Right lung (tissue), 5 donors: ENCODE measurements around the gene ATRNL1. TPM values are rescaled to one million over a fixed set of nuclear protein-coding genes. Genes with fewer than 3 reads are reported as not detected.

Experiments
- DNase-seq, 2 donors: peaks; one replicate each; pipeline ENCODE4 v3.0.0-alpha.2; 2013
- polyA plus RNA-seq, 5 donors: library from polyadenylated mRNA; unstranded; fragments of 120-200 nt; gene quantifications; one replicate each; pipeline versions ENCODE4 v1.2.1 to v1.2.3, GENCODE V29; 2013; ENCODE audit warnings: inconsistent platforms in 1 of 5, low replicate concordance in 1 of 5; ENCODE audit not compliant: insufficient read length in 5 of 5, insufficient read depth in 1 of 5

ATRNL1 gene
- polyA plus RNA-seq, 5 donors = 4.4 to 6.9 (median 5.7) TPM

DNA sequence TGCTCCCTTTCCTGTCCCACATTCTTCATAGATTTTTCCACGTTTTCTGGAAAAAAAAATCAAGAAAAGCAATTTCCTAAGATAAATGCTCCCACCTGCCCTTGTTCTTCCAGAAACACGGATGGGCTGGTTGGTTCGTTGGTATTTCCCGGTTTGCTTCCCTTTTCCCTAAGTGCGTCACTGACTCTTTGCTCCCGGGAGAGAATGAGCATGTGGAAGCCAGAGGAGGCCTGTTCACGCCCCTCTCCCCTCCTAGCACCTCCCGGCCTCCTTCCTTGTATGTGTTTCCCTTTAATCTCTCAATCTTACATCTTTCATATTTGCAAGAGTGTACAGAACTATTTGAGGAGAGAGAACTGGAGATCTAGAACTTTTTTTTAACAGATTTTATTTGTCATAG is 737.9 kb downstream of the ATRNL1 start:
- no peak for DNase-seq

DNA sequence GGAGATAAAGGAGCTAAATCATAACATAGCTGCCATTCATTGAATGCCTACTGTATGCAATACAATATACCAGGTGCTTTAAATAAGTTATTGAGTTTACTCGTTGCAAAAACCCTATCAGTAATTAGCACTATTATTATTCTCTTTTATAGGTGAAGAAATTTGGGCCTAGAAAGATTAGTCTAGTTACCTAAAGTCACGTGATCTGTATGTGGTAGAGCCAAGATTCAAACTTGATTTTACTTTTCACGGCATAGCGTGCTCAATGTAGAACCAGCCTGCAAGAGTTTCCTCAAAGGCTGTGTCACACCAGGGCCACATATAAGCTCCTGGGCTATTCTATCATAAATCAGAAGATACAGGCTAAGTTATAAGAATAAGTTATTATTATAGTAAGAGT is 740.0 kb downstream of the ATRNL1 start:
- no peak for DNase-seq

DNA sequence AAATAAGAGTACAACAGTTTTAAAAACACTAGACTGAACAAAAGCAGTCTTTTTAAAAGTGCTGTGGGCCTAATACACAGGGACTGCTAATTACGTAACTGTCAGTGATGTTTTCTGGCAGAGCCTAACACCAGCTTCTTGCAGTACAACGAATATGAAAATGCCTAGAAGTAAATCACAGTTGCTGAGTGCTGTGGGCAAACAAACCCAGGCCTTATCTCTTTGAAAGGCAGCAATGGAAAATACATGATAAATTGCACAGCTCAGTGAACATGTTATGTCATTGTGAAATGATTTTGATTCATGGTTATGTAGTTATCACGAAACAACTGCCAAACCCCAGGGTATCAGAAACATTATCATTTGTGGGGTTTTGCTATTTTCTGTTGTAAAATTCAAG is 751.4 kb downstream of the ATRNL1 start:
- peak; percentile 19 to 20 for DNase-seq

DNA sequence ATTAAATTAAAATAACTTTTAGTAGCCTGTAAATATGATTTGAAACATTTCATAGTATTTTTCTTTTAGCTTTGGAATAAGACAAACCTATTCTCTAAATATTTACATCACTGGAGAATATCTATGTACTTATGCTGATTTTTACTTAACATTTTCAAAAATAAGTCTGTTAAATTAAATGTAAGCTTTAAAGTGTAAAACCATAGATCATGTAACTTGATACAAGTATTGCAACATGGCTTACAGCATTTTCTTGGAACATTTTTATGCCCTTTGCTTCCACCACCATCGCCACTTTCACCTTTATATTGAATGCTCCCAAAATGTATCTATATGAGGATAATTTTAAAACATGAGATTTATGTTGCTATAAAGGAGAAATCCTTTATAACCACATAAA is 752.8 kb downstream of the ATRNL1 start:
- DNase-seq = no peak

DNA sequence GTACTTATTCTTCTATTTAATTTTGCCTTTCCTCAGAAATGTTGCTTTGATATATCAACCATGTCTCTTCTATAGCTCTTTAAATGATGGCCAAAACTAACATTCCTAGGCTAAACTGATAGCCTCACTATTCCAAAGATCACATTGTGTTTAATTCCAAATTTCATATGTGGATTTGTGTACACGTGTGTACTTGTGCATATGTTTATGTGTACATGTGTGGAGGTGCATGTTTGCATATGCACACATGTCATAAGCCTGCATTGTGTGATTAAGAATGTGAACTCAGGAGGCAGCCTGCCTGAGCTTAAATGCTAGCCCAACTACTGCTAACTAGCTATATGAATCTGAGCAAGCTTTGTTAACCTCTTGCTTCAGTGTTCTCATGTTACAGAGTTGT is 753.4 kb downstream of the ATRNL1 start:
- DNase-seq = no peak

DNA sequence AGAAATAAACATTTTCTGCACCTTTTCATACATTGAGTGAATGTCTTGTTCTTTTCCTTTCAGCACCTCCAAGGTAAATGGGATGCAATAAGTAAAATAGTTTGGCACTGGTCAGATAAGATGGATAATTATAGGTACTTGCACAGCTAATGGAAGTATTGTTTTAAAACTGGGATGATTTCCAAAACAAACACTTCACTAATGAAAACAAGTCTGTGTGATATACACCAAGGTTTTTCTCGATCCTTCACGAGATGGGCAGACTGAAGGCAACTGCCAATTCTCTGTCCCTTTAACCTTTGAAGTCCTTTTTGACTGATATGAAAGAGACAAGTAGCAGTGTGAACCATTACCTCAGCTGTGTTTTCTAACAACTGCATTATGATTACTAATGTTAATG is 756.0 kb downstream of the ATRNL1 start:
- DNase-seq = no peak

DNA sequence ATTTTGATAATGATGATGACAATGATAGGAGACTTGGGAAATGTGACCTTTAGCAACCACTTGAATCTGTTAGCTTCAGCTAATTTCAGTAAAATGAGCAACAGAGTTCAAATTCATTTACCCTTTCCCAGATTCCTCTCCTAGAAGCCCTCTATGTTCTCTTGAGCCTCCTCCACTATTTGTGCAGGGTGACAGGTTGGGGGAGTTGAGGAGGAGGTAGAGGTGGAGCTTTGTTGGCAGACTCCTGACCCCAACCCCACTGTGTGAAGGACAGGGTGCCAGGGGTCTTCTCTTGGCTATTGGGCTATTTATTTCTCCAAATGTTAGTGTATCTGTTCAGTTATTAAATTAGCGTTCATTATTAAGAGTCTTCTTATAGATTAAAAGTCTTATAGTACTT is 757.5 kb downstream of the ATRNL1 start:
- no peak for DNase-seq

DNA sequence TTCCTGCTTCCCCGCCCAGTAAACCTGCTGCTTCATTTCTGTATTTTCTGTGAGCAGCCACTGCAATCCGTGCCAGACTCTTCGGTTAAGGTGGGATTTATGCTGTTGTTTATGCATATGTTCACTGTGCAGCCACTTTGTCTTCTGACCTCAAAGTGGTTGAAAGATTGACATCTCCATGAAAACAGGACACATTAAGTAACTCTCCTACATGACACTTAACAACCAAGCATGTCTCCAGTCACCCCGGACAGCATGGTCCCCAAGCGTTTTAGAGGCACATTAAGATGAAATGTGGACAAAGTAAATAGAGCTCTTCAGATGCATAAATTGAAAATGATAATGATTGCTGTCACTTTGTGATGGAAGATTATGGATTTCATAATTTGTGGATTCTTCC is 758.5 kb downstream of the ATRNL1 start:
- no peak for DNase-seq

DNA sequence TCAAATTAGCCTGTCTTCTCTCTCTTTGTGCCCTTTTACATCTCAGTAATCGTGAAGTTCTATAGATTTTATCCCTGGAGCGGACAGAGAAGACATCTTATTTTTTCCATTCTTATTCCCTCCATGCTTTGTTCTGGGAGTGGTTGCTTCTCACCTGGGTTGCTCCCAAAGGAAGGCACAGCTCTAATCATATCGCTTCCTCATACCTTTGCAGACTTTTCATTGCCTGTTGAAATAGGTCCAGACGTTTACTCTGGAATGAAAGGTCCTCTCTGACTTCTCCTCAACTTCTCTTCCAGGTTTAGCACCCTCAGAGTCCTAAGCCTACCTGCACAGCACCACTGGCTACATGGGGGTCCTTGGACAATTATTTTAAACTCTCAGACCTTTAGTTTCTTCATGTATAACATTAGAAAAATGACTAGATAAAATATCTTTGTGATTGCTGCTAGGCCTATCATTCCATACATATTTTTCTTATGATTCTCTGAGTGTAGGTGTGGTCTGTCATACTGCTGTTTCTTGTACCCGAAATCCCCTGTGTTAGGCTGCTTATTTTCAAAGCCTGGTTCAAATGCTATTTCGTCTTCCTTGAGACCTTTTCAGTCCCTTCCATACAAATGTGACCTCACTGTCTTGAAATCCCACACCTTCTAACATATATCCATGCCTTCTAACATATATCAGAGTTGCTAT is 761.7 kb downstream of the ATRNL1 start:
- DNase-seq = no peak

DNA sequence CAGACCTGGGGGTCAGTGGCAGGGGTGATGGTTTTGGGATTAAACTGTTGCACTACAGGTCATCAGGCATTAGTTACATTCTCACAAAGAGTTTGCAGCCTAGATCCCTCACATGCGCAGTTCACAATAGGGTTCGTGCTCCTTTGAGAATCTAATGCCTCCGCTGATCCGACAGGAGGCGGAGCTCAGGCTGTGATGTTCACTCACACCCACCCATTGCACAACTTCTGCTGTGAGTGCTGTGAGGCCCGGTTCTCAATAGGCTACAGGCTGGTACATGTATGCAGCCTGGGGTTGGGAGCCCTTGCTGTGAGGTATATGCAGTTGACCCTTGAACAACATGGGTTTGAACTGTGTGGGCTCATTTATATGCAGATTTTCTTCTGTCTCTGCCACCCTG is 763.4 kb downstream of the ATRNL1 start:
- DNase-seq = no peak

DNA sequence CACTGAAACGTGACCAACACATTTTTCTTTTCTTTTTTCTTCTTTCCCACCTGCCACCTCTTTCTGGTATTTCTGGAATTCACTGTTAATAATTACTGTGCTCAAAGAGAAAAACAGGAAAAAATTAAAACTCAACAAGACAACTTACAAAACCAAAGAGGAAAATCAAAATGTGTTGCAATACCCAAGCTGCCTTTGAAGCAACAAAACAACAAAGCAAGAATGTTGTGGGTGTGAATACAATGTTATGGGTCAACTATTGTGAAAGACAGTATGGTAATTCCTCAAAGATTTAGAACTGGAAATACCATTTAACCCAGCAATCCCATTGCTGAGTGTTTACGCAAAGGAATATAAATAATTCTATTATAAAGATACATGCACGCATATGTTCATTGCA is 764.7 kb downstream of the ATRNL1 start:
- no peak for DNase-seq

DNA sequence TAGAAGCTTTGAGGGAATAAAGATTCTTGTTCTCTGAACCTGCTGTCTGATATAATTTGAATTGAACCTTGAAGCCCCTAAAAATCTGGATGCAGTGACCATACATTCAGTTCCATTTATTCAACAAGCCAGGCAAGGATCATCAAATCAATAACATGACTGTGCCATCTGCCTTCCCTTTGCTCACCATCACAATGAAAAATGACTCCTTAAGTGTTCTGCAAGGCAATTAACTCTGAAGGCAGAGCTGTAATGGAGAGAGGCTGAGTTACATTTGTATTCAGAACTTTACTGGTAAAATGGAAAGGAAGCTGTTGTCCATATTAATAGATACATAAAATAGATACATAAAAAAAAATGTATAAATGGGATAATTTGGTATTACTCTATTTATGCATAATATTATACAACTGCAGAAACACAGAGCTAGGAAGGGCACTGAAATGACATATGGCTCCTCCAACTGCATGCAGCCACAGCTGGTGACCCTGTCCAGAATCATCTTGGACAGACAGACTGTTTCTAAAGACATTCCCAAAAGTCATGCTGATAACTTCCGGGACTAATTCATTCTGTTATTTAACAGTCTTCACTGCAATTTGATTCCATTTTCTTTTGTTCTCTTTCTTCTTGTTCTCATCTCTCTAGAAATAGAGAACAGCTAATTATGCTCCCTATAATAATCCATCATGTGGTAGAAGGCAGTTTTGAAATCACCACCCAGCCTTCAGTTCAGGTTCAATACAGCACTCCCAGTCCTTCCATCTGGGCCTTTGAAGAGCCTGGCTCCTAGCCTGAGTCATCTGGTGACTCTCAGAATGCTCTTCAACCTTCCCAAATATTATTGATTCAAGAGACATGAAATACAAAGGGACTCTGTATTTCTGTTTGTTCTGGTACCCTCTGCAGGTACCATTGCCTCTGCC is 767.3 kb downstream of the ATRNL1 start:
- DNase-seq = no peak

DNA sequence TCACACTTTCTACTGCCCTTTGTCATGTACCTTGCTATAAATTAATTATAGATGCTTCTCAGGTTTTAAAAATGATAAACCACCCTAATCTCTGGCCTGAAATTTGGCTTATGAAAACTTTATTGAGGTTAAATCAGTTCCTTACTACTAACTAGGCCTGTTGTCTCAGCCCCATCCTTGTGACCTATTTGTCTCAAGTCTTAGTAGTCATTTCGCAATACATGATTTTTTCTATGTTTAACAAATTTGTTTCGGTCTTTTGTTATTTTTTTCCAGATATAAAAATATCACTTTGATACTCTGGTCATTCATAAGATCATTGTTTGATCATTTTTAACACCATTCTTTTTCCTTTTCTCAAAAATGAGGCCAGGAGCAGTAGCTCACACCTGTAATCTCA is 768.3 kb downstream of the ATRNL1 start:
- no peak for DNase-seq

DNA sequence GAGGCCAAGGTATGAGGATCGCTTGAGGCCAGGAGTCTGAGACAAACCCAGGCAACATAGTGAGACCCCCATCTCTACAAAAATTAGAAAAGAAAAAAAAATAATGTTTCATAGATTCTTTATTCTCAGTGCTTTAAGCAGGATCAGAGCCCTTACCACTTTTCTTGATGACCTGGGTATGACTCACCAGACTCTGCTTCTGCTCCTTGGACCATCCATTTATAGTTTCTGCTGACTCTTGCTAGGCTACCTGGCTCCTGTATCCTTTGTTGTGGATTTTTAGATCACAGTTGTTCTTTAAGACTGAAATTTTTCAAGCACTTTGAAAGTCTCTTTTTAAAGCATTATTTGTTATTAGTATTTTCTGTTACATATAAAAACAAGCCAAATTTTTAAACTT is 768.7 kb downstream of the ATRNL1 start:
- DNase-seq = no peak

DNA sequence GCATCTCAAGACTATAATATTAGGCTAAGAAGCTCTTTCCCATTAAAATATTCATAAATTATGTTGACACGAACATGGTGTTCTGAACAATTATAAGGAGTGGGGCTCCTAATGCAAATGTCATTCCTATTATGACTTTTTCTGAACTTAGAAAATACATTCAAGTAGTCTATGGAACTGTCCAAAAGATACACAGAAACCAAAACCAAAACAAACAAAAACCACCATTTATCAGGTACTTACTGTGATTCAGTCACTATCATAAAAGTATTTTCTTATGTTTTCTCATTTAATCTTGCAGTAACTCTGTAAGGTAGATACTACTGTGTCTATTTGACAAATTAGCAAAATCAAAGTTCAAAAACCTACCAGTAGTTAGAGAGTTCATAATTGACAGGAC is 773.0 kb downstream of the ATRNL1 start:
- DNase-seq = no peak

DNA sequence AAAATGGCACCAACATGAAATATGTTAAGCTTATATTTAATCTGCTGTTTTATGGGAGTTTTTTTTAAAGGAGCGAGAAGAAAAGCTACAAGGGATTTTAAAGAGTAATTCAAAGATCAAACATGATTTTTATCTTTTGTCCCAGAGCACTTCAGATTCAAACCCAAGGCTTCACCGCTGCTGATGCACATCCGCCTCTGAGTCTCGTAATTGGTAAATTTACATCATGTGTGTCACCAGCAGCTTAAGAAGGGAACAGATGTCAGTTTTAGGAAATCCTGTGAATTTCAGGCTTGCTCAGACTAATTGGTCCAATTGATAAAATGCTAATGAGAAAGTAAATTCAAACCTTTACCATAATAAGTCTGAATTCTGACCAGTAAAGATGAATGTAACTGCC is 773.5 kb downstream of the ATRNL1 start:
- DNase-seq = no peak

DNA sequence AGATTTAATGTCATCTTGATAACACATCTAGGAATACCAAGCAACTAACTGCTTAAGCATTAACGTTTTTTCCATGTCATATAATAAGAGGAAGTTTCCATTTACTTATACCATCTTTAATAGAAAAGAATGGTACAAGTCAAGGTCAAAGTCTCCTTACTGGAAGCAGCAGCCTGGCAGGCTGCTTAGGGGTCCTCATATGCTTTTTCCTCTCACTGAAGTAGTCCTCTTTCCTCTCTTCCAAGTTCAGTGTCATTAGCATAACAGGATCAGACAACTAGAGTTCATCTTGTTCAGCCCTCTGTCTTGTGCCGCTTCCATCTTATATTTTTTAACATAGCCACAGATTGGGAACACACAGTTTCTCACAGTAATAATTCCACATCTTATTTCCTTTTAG is 774.1 kb downstream of the ATRNL1 start:
- no peak for DNase-seq

DNA sequence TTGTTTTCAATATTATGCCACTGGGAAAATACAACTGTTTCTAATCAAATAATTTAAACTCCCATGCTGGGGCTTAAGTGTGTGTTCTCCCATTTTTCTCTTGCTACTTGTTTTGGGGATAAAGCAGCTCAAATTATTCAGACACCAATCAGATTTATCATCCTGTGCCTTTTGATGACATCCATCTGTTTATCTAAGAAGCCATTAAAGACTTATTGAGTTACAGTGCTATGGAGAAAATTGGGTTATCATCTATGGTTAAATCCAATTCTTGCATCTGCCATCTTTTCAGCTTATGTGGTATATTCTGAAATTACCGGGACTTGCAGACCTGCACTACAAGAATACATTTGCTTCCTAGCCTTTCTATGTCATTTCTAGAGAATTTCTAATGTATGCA is 778.7 kb downstream of the ATRNL1 start:
- no peak for DNase-seq

DNA sequence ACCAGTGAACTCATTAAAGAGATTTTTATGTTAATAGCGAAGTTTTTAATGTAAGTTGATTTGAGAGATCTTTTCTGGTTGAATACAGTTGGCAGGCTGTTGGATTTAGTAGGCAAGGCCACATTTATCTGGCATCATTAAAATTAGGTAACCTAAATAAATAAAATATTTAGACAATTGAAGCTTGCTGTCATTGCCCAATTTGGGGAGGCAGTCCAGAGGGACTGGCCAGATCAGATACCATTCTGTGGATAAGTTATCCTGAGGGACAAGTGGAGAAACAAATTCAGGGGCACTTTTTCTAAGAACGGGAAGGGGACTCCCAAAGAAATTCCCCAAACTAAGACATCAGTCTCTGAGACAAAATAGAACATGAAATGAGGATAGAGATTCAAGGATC is 782.0 kb downstream of the ATRNL1 start:
- DNase-seq = no peak

DNA sequence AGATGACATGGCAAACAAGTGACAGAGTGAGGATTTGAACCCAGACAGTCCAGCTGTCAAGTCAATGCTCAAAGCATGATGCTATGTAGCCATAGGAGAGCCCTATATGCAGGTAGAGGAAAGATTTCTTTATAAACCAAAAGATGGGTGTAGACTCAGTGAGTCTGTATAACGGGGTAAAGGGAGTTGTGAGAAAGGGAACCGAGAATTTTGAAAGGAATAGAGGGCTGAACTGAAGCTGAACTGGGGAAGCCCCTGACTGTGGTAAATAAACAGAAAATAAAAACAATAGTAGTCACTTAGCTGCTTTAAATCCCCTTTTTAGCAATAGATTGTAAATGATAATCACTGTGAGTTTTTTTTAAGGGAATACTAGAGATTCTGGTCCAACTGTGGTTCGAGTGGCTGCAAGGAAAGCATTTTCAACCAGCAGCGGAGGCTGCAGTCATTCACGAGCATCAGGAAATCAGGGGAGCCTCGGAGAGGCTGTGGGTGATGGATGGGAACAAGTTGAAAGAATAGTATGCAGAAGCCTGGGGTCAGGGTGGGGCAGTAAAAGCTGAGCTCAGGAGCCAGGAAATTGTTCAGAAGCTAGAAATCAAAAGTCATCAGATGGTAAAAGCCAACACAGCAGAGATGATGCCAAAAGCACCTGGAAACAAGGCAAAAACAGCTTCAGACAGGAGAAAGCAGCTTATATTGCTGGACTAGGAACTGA is 786.4 kb downstream of the ATRNL1 start:
- no peak for DNase-seq

DNA sequence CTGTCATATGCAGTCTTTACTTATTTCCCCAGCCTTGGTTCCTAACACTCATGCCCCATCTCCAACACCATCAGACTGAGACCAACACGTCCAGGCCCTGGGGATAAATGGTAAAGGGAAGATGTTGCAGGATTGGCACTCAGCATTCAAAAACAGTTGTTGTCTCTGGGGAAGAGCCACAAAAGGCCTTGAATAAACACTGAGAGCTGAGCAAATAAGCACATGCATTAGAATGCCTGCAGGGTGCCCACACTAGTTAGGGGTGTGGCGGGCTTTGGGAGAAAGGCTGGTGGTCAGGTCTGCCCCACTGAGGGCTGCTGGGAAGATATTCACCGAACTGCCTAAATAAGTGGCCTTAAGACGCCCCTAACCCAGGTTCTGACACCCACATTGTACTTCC is 788.9 kb downstream of the ATRNL1 start:
- DNase-seq = no peak

DNA sequence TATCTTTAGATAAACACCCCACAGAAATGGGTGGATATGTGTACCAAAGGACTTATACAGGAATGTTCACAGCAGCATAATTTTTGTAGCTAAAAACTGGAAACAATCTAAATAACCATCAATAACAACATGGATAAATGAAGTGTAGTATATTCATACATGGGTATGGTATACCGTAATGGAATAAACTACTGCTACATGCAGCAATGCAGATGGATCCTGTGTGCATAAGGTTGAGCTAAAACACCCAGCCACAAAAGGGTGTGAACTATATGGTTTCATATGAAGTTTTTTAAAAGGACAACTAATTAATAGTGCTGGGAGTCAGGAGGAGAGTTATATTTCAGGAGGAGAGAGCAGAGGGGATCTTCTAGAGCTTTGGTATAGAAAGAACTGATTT is 790.2 kb downstream of the ATRNL1 start:
- no peak for DNase-seq

DNA sequence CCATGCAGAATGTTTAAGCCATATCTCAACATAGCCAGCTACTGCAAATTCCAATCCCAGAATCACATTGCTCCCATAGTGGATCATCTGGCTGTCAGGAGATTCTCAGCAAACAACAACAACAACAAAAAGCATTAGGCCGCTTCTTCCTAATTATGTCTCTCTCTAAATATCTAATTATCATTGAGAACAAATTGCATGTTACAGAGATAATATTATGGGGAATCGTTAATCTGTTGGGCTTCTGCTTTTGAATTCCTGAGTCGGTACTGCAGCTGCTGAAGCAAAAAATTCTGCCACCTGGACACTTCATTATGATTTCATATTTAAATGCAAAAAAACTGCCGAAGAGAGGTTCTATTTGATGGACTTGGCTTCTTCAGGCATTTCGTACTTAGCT is 791.2 kb downstream of the ATRNL1 start:
- DNase-seq = no peak
